Frontal cortex (tissue), 4 donors: ENCODE measurements around the gene LMO7. TPM values are rescaled to one million over a fixed set of nuclear protein-coding genes. Genes with fewer than 3 reads are reported as not detected.

Experiments used
- DNase-seq, 2 donors: peaks; one replicate each; pipeline ENCODE4 v3.0.0; 2012; ENCODE audit warnings: low spot score in 2 of 2
- FAIRE-seq: peaks from 2 replicates; lab custom pipeline; 2012; peaks lifted over from hg19 to GRCh38; lab: Jason Lieb, UNC
- total RNA-seq: library from RNA; depleted of rRNA; stranded (reverse); fragments of >200 nt; gene quantifications from one replicate; pipeline ENCODE4 v1.2.3, GENCODE V29; 2014
- donor health status: control.
- donor health status: control.
- donor health status: control.

The LMO7 gene
- total RNA-seq, 1 donor from 2014 or later = 118 TPM

GRCh38 chr13:75867379-75868117, 231.4 kb downstream of the LMO7 start:
- no peak for FAIRE-seq
- DNase-seq = no peak

GRCh38 chr13:75869981-75870380, 233.9 kb downstream of the LMO7 start:
- no peak for FAIRE-seq
- no peak for DNase-seq

- FAIRE-seq (no peak), DNase-seq (peak in 1 of 2 donors; percentile 25)
Observed at GRCh38 chr13:75870397-75870903, 234.3 kb downstream of the LMO7 start.

- DNase-seq (no peak), FAIRE-seq (no peak)
Observed at GRCh38 chr13:75871059-75871458, 234.9 kb downstream of the LMO7 start.

- no peak for FAIRE-seq
Observed at GRCh38 chr13:75872980-75873379, 236.8 kb downstream of the LMO7 start.

GRCh38 chr13:75873494-75873893, 237.4 kb downstream of the LMO7 start:
- FAIRE-seq (no peak), DNase-seq (no peak)

More at GRCh38 chr13:75872980-75873379, 236.8 kb downstream of the LMO7 start:
- no peak for DNase-seq

GRCh38 chr13:75875450-75875849, 239.3 kb downstream of the LMO7 start:
- no peak for DNase-seq
- no peak for FAIRE-seq

- FAIRE-seq (peak; percentile 89), DNase-seq (peak; percentile 9 to 40)
Observed at GRCh38 chr13:75876142-75877050, 240.3 kb downstream of the LMO7 start.

- DNase-seq (no peak), FAIRE-seq (no peak)
Observed at GRCh38 chr13:75877071-75877470, 240.9 kb downstream of the LMO7 start.

GRCh38 chr13:75879656-75880055, 243.5 kb downstream of the LMO7 start:
- no peak for FAIRE-seq
- no peak for DNase-seq

GRCh38 chr13:75881109-75881775, 245.1 kb downstream of the LMO7 start:
- no peak for FAIRE-seq

GRCh38 chr13:75882261-75882660, 246.1 kb downstream of the LMO7 start:
- FAIRE-seq (no peak), DNase-seq (no peak)

More at GRCh38 chr13:75881109-75881775, 245.1 kb downstream of the LMO7 start:
- DNase-seq = no peak

- DNase-seq (no peak), FAIRE-seq (no peak)
Observed at GRCh38 chr13:75889427-75889826, 253.3 kb downstream of the LMO7 start.

- DNase-seq = no peak
- no peak for FAIRE-seq
Observed at GRCh38 chr13:75895168-75895567, 259.0 kb downstream of the LMO7 start.

- DNase-seq (no peak), FAIRE-seq (no peak)
Observed at GRCh38 chr13:75896271-75896670, 260.1 kb downstream of the LMO7 start.

- DNase-seq = no peak
- no peak for FAIRE-seq
Observed at GRCh38 chr13:75897386-75897785, 261.3 kb downstream of the LMO7 start.

GRCh38 chr13:75901501-75901900, 265.4 kb downstream of the LMO7 start:
- no peak for FAIRE-seq
- no peak for DNase-seq

- DNase-seq = no peak
- no peak for FAIRE-seq
Observed at GRCh38 chr13:75902166-75903104, 266.3 kb downstream of the LMO7 start.

- DNase-seq = no peak
- no peak for FAIRE-seq
Observed at GRCh38 chr13:75904012-75904411, 267.9 kb downstream of the LMO7 start.
